Astrocyte (in vitro differentiated cells and primary cell): Measurements from ENCODE around the gene POLD2.

ENCODE experiments used
- CTCF ChIP-seq: IDR thresholded peaks from 2 replicates; pipeline ENCODE4 v1.5.1; 2011; ENCODE audit warnings: low read depth, mild to moderate bottlenecking, inconsistent platforms, low read length, moderate library complexity; ENCODE audit not compliant: insufficient read depth
- EZH2 ChIP-seq: IDR thresholded peaks from 2 replicates; pipeline ENCODE4 v1.6.1; 2012; ENCODE audit warnings: mild to moderate bottlenecking, low read length, inconsistent platforms; ENCODE audit not compliant: insufficient read depth

- no peak for TF ChIP-seq CTCF
- no peak for TF ChIP-seq EZH2
These were observed 37.8 kb downstream of the POLD2 start for GRCh38 chr7:44085546-44085945.
